GM18499 (cell line): ENCODE data around the gene CNOT6L.
A peak's percentile ranks its signal among the peaks of the same experiment; 100 is the strongest.
"Not testable (repeated sequence)": the region's sequence is repeated elsewhere in the genome, so short reads cannot be mapped to it uniquely, and the experiment has no call there.

Source experiments
- ATAC-seq: cut with Tn5 transposase; IDR thresholded peaks from one replicate; pipeline ENCODE4 v1.9.1; 2021; ENCODE audit warnings: moderate number of reproducible peaks; ENCODE audit not compliant: insufficient read depth, unreplicated experiment

The CNOT6L gene

GRCh38 chr4:77783895-77784294, 35.3 kb downstream of the CNOT6L start:
- no peak for ATAC-seq

GRCh38 chr4:77782102-77782835, 36.9 kb downstream of the CNOT6L start:
- no peak for ATAC-seq

- not testable (repeated sequence) for ATAC-seq
Measured at GRCh38 chr4:77780762-77781161, 38.4 kb downstream of the CNOT6L start.

GRCh38 chr4:77777135-77777807, 41.9 kb downstream of the CNOT6L start:
- no peak for ATAC-seq

GRCh38 chr4:77776182-77777134, 42.7 kb downstream of the CNOT6L start:
- ATAC-seq: no peak

GRCh38 chr4:77773101-77773500, 46.1 kb downstream of the CNOT6L start:
- no peak for ATAC-seq

- ATAC-seq: no peak
Measured at GRCh38 chr4:77771566-77771965, 47.6 kb downstream of the CNOT6L start.

GRCh38 chr4:77765720-77766119, 53.4 kb downstream of the CNOT6L start:
- no peak for ATAC-seq

GRCh38 chr4:77762531-77762930, 56.6 kb downstream of the CNOT6L start:
- no peak for ATAC-seq

GRCh38 chr4:77761595-77761994, 57.6 kb downstream of the CNOT6L start:
- ATAC-seq: no peak

GRCh38 chr4:77758804-77759203, 60.4 kb downstream of the CNOT6L start:
- no peak for ATAC-seq

- no peak for ATAC-seq
Measured at GRCh38 chr4:77751764-77752163, 67.4 kb downstream of the CNOT6L start.

GRCh38 chr4:77745792-77746191, 73.4 kb downstream of the CNOT6L start:
- no peak for ATAC-seq

- no peak for ATAC-seq
Measured at GRCh38 chr4:77742054-77742453, 77.1 kb downstream of the CNOT6L start.

GRCh38 chr4:77740480-77740879, 78.7 kb downstream of the CNOT6L start:
- ATAC-seq: no peak

- peak; percentile 91 for ATAC-seq
Measured at GRCh38 chr4:77734928-77735327, 84.2 kb downstream of the CNOT6L start.

GRCh38 chr4:77731656-77732055, 87.5 kb downstream of the CNOT6L start:
- ATAC-seq: no peak

GRCh38 chr4:77728420-77728819, 90.7 kb downstream of the CNOT6L start:
- no peak for ATAC-seq

- no peak for ATAC-seq
Measured at GRCh38 chr4:77721073-77721472, 98.1 kb downstream of the CNOT6L start.

GRCh38 chr4:77718500-77718899, 100.7 kb downstream of the CNOT6L start:
- not testable (repeated sequence) for ATAC-seq
